H1 (cell line): ENCODE data around the gene CRYBA4. TPM values are rescaled to one million over a fixed set of nuclear protein-coding genes. Genes with fewer than 3 reads are reported as not detected.

Source experiments
- CTCF ChIA-PET: fragments of 300-600 bp; sonication (Branson Sonifier 250); formaldehyde crosslinking; loops from one replicate; lab custom pipeline; 2021; ENCODE audit not compliant: partially characterized antibody; lab: Charles Lee
- POLR2A ChIA-PET: fragments of 300-600 bp; sonication (Branson Sonifier 250); formaldehyde crosslinking; loops from one replicate; lab custom pipeline; 2021; ENCODE audit warnings: inconsistent platforms; ENCODE audit not compliant: partially characterized antibody; lab: Charles Lee
- DNase-seq, 2 experiments: peaks; one replicate each; pipeline versions ENCODE4 v3.0.0 to v3.0.0-alpha.2; 2010 to 2022; ENCODE audit warnings: low spot score in 2 of 2, low read depth in 1 of 2, mixed read lengths in 1 of 2
- FAIRE-seq: peaks from 2 replicates; lab custom pipeline; 2011; peaks lifted over from hg19 to GRCh38; lab: Jason Lieb, UNC
- H2AFZ ChIP-seq: 2 replicates; pipeline ENCODE4 v1.8.1; 2012; ENCODE audit warnings: low read length, inconsistent platforms
- H2AK5ac ChIP-seq: 2 replicates; pipeline ENCODE4 v1.6.1; 2013; ENCODE audit warnings: low read depth, low read length
- H2BK120ac ChIP-seq: replicated peaks from 2 replicates; pipeline ENCODE3; 2013; ENCODE audit warnings: low read depth, low read length, inconsistent platforms
- H2BK12ac ChIP-seq: 2 replicates; pipeline ENCODE4 v1.6.1; 2013; ENCODE audit warnings: low read depth, low read length
- H2BK15ac ChIP-seq: 2 replicates; pipeline ENCODE4 v1.6.1; 2013; ENCODE audit warnings: low read length
- H2BK20ac ChIP-seq: 2 replicates; pipeline ENCODE4 v1.6.1; 2013; ENCODE audit warnings: low read length
- H2BK5ac ChIP-seq: 2 replicates; pipeline ENCODE4 v1.6.1; 2013; ENCODE audit warnings: low read depth, low read length
- H3K14ac ChIP-seq: 2 replicates; pipeline ENCODE4 v1.6.1; 2013; ENCODE audit warnings: inconsistent platforms; ENCODE audit not compliant: insufficient read length
- H3K18ac ChIP-seq: 2 replicates; pipeline ENCODE4 v1.6.1; 2013; ENCODE audit warnings: low read length; ENCODE audit errors: extremely low read depth
- H3K23ac ChIP-seq: 2 replicates; pipeline ENCODE4 v1.6.1; 2013; ENCODE audit warnings: inconsistent platforms; ENCODE audit not compliant: insufficient read length
- H3K23me2 ChIP-seq: 2 replicates; pipeline ENCODE4 v1.6.1; 2013; ENCODE audit warnings: low read depth, low read length
- H3K27ac ChIP-seq: 2 replicates; pipeline ENCODE4 v1.6.1; 2011; ENCODE audit warnings: low read depth, low read length, inconsistent platforms
- H3K27me3 ChIP-seq, 4 experiments: replicated peaks in 1 of 4; 1 replicate in 1 of 4; 2 replicates in 3 of 4; pipeline versions ENCODE4 v1.6.1 to v1.8.1; 2011 to 2013; ENCODE audit warnings: low read length in 3 of 4, mild to moderate bottlenecking in 3 of 4, inconsistent platforms in 2 of 4, mixed read lengths in 2 of 4, moderate library complexity in 1 of 4; ENCODE audit not compliant: control insufficient read depth in 3 of 4, insufficient read depth in 3 of 4; ENCODE audit errors: extremely low read depth in 1 of 4
- H3K36me3 ChIP-seq, 4 experiments: 2 replicates each; pipeline versions ENCODE4 v1.6.1 to v1.8.1; 2011 to 2013; ENCODE audit warnings: mild to moderate bottlenecking in 4 of 4, low read length in 3 of 4, moderate library complexity in 2 of 4, control low read depth in 1 of 4, inconsistent platforms in 1 of 4; ENCODE audit not compliant: insufficient read depth in 4 of 4, control insufficient read depth in 2 of 4
- H3K4ac ChIP-seq: replicated peaks from 2 replicates; pipeline ENCODE3; 2013; ENCODE audit warnings: low read length, low read depth, mixed read lengths, inconsistent platforms; ENCODE audit not compliant: insufficient read length
- H3K4me1 ChIP-seq, 4 experiments: replicated peaks in 1 of 4; 1 replicate in 1 of 4; 2 replicates in 3 of 4; pipeline versions ENCODE4 v1.6.1 to v1.8.1; 2011 to 2013; ENCODE audit warnings: low read length in 3 of 4, inconsistent platforms in 2 of 4, mixed read lengths in 1 of 4; ENCODE audit not compliant: insufficient read depth in 4 of 4, control insufficient read depth in 3 of 4
- H3K4me2 ChIP-seq, 2 experiments: 2 replicates each; pipeline versions ENCODE4 v1.6.1 to v1.8.1; 2011 to 2013; ENCODE audit warnings: low read depth in 2 of 2, low read length in 2 of 2, control low read depth in 1 of 2, inconsistent platforms in 1 of 2, mild to moderate bottlenecking in 1 of 2; ENCODE audit not compliant: insufficient read depth in 1 of 2
- H3K4me3 ChIP-seq, 4 experiments: fragments of 200-600, 300-600 bp in 1 of 4; sonication (generic), shearing (Covaris generic), sonication (Bioruptor Twin) in 1 of 4; 2 replicates each; pipeline versions ENCODE4 v1.5.1 to v1.8.1; 2011 to 2016; ENCODE audit warnings: low read length in 4 of 4, low read depth in 3 of 4, control low read depth in 2 of 4, inconsistent platforms in 2 of 4, mild to moderate bottlenecking in 2 of 4, mixed read lengths in 1 of 4, moderate library complexity in 1 of 4; ENCODE audit not compliant: insufficient read depth in 2 of 4; ENCODE audit errors: extremely low read depth in 1 of 4
- H3K56ac ChIP-seq: replicated peaks from 2 replicates; pipeline ENCODE3; 2013; ENCODE audit warnings: low read depth, mild to moderate bottlenecking, mixed read lengths, low read length, inconsistent platforms; ENCODE audit not compliant: insufficient read length
- H3K79me1 ChIP-seq: 2 replicates; pipeline ENCODE4 v1.6.1; 2013; ENCODE audit warnings: low read depth, low read length, control low read depth
- H3K79me2 ChIP-seq, 2 experiments: 2 replicates each; pipeline versions ENCODE4 v1.6.1 to v1.8.1; 2012 to 2013; ENCODE audit warnings: low read length in 2 of 2, mild to moderate bottlenecking in 2 of 2, inconsistent platforms in 1 of 2; ENCODE audit not compliant: insufficient read depth in 2 of 2, control insufficient read depth in 1 of 2
- H3K9ac ChIP-seq, 4 experiments: replicated peaks in 1 of 4; 1 replicate in 1 of 4; 2 replicates in 3 of 4; pipeline versions ENCODE4 v1.6.1 to v1.8.1; 2011 to 2013; ENCODE audit warnings: low read depth in 3 of 4, low read length in 3 of 4, control low read depth in 2 of 4, mild to moderate bottlenecking in 2 of 4, moderate library complexity in 2 of 4, inconsistent platforms in 1 of 4; ENCODE audit errors: extremely low read depth in 1 of 4
- H3K9me3 ChIP-seq, 2 experiments: 2 replicates each; pipeline versions ENCODE4 v1.6.1 to v1.8.1; 2012 to 2013; ENCODE audit warnings: mild to moderate bottlenecking in 2 of 2, moderate library complexity in 2 of 2, control low read depth in 1 of 2, inconsistent platforms in 1 of 2, low read depth in 1 of 2, low read length in 1 of 2, mixed read lengths in 1 of 2; ENCODE audit not compliant: insufficient read depth in 2 of 2
- H4K20me1 ChIP-seq, 2 experiments: replicated peaks in 1 of 2; 2 replicates each; pipeline versions ENCODE3 to v1.8.1; 2011 to 2013; ENCODE audit warnings: inconsistent platforms in 2 of 2, low read length in 2 of 2, mild to moderate bottlenecking in 1 of 2; ENCODE audit not compliant: insufficient read depth in 2 of 2, control insufficient read depth in 1 of 2
- H4K5ac ChIP-seq: 2 replicates; pipeline ENCODE4 v1.6.1; 2013; ENCODE audit warnings: low read length, low read depth, mixed read lengths, inconsistent platforms; ENCODE audit not compliant: insufficient read length
- H4K8ac ChIP-seq: 2 replicates; pipeline ENCODE4 v1.8.0; 2013; ENCODE audit warnings: mild to moderate bottlenecking, moderate library complexity, low read length, inconsistent platforms; ENCODE audit not compliant: insufficient read depth; ENCODE audit errors: extremely low read depth
- H4K91ac ChIP-seq: replicated peaks from 2 replicates; pipeline ENCODE3; 2013; ENCODE audit warnings: low read length, mixed read lengths, inconsistent platforms; ENCODE audit not compliant: insufficient read length
- BRCA1 ChIP-seq: IDR thresholded peaks from 2 replicates; pipeline ENCODE4 v1.6.1; 2012; ENCODE audit warnings: low read depth, low read length, improper control_type of control experiment
- CREB1 ChIP-seq: IDR thresholded peaks from 2 replicates; pipeline ENCODE4 v1.6.1; 2012; ENCODE audit warnings: inconsistent platforms
- HDAC2 ChIP-seq, 2 experiments: fragments of 300-600 bp in 1 of 2; sonication (generic) in 1 of 2; IDR thresholded peaks; 2 replicates each; pipeline ENCODE4 v1.6.1; 2011 to 2012; ENCODE audit warnings: low read depth in 2 of 2, low read length in 2 of 2, mild to moderate bottlenecking in 2 of 2, moderate library complexity in 2 of 2, borderline replicate concordance in 1 of 2, inconsistent platforms in 1 of 2
- HDAC6 ChIP-seq: IDR thresholded peaks from one replicate; pipeline ENCODE4 v1.7.1; 2012; ENCODE audit warnings: low read depth, mild to moderate bottlenecking, inconsistent platforms, low read length, moderate library complexity
- MAFK ChIP-seq: IDR thresholded peaks from 2 replicates; pipeline ENCODE4 v1.6.1; 2012; ENCODE audit warnings: low read depth, mild to moderate bottlenecking, improper control_type of control experiment, low read length
- PHF8 ChIP-seq: fragments of 200-600 bp; sonication (generic); conservative IDR thresholded peaks from 2 replicates; pipeline ENCODE4 v1.7.1; 2012; ENCODE audit warnings: low read depth, mild to moderate bottlenecking, inconsistent platforms, low read length, moderate library complexity
- SAP30 ChIP-seq: fragments of 300-600 bp; sonication (generic); IDR thresholded peaks from 2 replicates; pipeline ENCODE4 v1.7.1; 2012; ENCODE audit warnings: low read length, moderate library complexity, mild to moderate bottlenecking, inconsistent platforms; ENCODE audit not compliant: insufficient read depth, insufficient replicate concordance
- SIX5 ChIP-seq: IDR thresholded peaks from 2 replicates; pipeline ENCODE4 v1.6.1; 2011; ENCODE audit warnings: mild to moderate bottlenecking, low read depth, low read length
- SP4 ChIP-seq: IDR thresholded peaks from 2 replicates; pipeline ENCODE4 v1.6.1; 2012; ENCODE audit warnings: low read length, inconsistent platforms
- WGBS, 2 experiments: shearing (Covaris generic) in 1 of 2; methylation state at CpG; one replicate each; pipeline versions ENCODE4 v1.1.6 to v1.1.7; 2013 to 2015; ENCODE audit warnings: low lambda C conversion rate in 2 of 2, mixed read lengths in 2 of 2, inconsistent platforms in 1 of 2, low coverage in 1 of 2, missing lambda C conversion rate in 1 of 2; ENCODE audit not compliant: insufficient replicate concordance in 2 of 2, insufficient coverage in 1 of 2, insufficient read length in 1 of 2; ENCODE audit errors: extremely low coverage in 1 of 2, missing lambda C conversion rate in 1 of 2; 5-methylcytosine and 5-hydroxymethylcytosine counted together
- polyA plus RNA-seq, 7 experiments: library from polyadenylated mRNA; depleted of rRNA in 3 of 7; stranded (reverse) in 5 of 7; unstranded in 2 of 7; fragments of >200 nt in 5 of 7; fragments of 200-250 nt in 2 of 7; gene quantifications; 1 replicate in 5 of 7; 2 replicates in 1 of 7; 4 replicates in 1 of 7; pipeline versions ENCODE4 v1.2.1 to v1.2.3, GENCODE V29; 2011 to 2013; ENCODE audit warnings: missing spikeins in 2 of 7, mixed read lengths in 2 of 7
- total RNA-seq: library from RNA; stranded (reverse); fragmentation: NEBNext Ultra II Directional; extraction: Animal tissue kit (Norgen Biotek cat#: 25700); gene quantifications from 2 replicates; pipeline ENCODE4 v1.2.1, GENCODE V29; 2021
- TF ChIP-seq, protein P1 (sequence below): IDR thresholded peaks from 2 replicates; pipeline ENCODE4 v1.6.1; 2012; ENCODE audit warnings: inconsistent platforms

The CRYBA4 gene
- total and polyA plus RNA-seq, 2 of the 8 experiments (the other 6 are each of a cell fraction or from before 2014, with no cell fraction given) = 0.67 to 3.1 TPM

- 0 out of 2 replicates have a peak within 1 kb of the TSS, but pooled peaks have one; percentile 2 for H3K27ac ChIP-seq
- H3K27me3 ChIP-seq = no peaks in the 10 kb centered on the region; a peak in 1 of 7 replicates
- H2BK12ac ChIP-seq = peak within 1 kb of the TSS; percentile 22
- no peak within 1 kb of the TSS; the same call in 1 of the 2 replicates for H2BK15ac ChIP-seq
- peak within 1 kb of the TSS; percentile 49; the same call in 1 of the 2 replicates for H2BK5ac ChIP-seq
- H3K4me3 ChIP-seq = peak within 1 kb of the TSS; percentile 71 to 96 (median 82)
- FAIRE-seq (no peak), DNase-seq (peak in 1 of 2 experiments; percentile 87)
- 4% methylated on average over 44 of the region's 62 CpGs; no CpG with 5 or more reads in 1 of the 2 experiments for WGBS, 2 experiments
- peak within 1 kb of the TSS; percentile 44 to 77 (median 71) for H3K9ac ChIP-seq
- peak within 1 kb of the TSS; percentile 20 for H4K91ac ChIP-seq
- H3K14ac ChIP-seq = no peak within 1 kb of the TSS
- 0 out of 2 replicates have a peak, but pooled peaks cover 3% of the 10 kb centered on the region for H3K79me1 ChIP-seq
- H3K4me1 ChIP-seq = peaks cover 10 to 21% (median 13%) of the 10 kb centered on the region in 4 experiments
- no peaks in the 10 kb centered on the region for H4K20me1 ChIP-seq
- H4K8ac ChIP-seq = peak within 1 kb of the TSS; percentile 75
- H3K4ac ChIP-seq = no peak within 1 kb of the TSS
- ChIA-PET CTCF (interaction anchor here (0.8 to 1.3 kb wide), 5 partner anchors 9 to 154 kb away, joined by 3 to 5 read pairs (median 4); no protein-coding TSS in a partner anchor), POLR2A (interaction anchor here (0.7 to 7.9 kb wide), 9 partner anchors 8 to 1816 kb away, joined by 3 to 43 read pairs (median 4); no protein-coding TSS in a partner anchor)
- peaks cover 0 to 24% of the 10 kb centered on the region in 2 experiments; a peak in 2 of 4 replicates for H3K79me2 ChIP-seq
- H3K36me3 ChIP-seq = no peaks in the 10 kb centered on the region; a peak in 1 of 8 replicates
- H3K4me2 ChIP-seq = peak within 1 kb of the TSS; percentile 71 to 82
- no peak within 1 kb of the TSS for H2AK5ac ChIP-seq
- no peak within 1 kb of the TSS for H2BK120ac ChIP-seq
- peak within 1 kb of the TSS; percentile 8 for H4K5ac ChIP-seq
- H3K56ac ChIP-seq = no peak within 1 kb of the TSS
- H2AFZ ChIP-seq = no peak within 1 kb of the TSS
- peak within 1 kb of the TSS; percentile 74; the same call in 1 of the 2 replicates for H2BK20ac ChIP-seq
- peak within 1 kb of the TSS; percentile 89 for H3K18ac ChIP-seq
- H3K23ac ChIP-seq = no peak within 1 kb of the TSS
- H3K23me2 ChIP-seq = peaks cover 15% of the 10 kb centered on the region
- no peaks in the 10 kb centered on the region for H3K9me3 ChIP-seq
- TF ChIP-seq SP4 = no peak
- TF ChIP-seq PHF8 = peak; percentile 34; the same call in 1 of the 2 replicates
- TF ChIP-seq, protein P1, sequence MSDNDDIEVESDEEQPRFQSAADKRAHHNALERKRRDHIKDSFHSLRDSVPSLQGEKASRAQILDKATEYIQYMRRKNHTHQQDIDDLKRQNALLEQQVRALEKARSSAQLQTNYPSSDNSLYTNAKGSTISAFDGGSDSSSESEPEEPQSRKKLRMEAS = 0 out of 2 replicates have a peak, but pooled peaks have one; percentile 33
- TF ChIP-seq BRCA1 = no peak
- no peak for TF ChIP-seq HDAC6
- TF ChIP-seq CREB1 = peak; percentile 10; the same call in 1 of the 2 replicates
- TF ChIP-seq HDAC2 (IDR thresholded peaks at IDR 0.05; ENCODE audit: borderline replicate concordance in 1 of 2, low read depth in 2 of 2, low read length in 2 of 2) = no peak; a peak in 1 of 4 replicates
- TF ChIP-seq SAP30 = no peak
- TF ChIP-seq SIX5 = no peak
- no peak for TF ChIP-seq MAFK
These were observed 35.4 kb downstream of the CRYBA4 start, which contains the start of gene MIAT for GRCh38 chr22:26656891-26657851. MIAT (plus strand) TSS chr22:26657588.
